IPS-18c (cell line): ENCODE measurements around the gene ADGRG7.
"Not testable (repeated sequence)": the region's sequence is repeated elsewhere in the genome, so short reads cannot be mapped to it uniquely, and the experiment has no call there.

ENCODE experiments used
- H3K4me3 ChIP-seq: 2 replicates; pipeline ENCODE4 v1.7.0; 2013; ENCODE audit warnings: low read depth, mild to moderate bottlenecking, low read length, moderate library complexity; ENCODE audit not compliant: insufficient read depth
- H3K9me3 ChIP-seq: one replicate; pipeline ENCODE4 v1.6.1; 2013; ENCODE audit warnings: mild to moderate bottlenecking, low read length, moderate library complexity; ENCODE audit not compliant: control insufficient read depth, insufficient read depth

Gene ADGRG7

DNA sequence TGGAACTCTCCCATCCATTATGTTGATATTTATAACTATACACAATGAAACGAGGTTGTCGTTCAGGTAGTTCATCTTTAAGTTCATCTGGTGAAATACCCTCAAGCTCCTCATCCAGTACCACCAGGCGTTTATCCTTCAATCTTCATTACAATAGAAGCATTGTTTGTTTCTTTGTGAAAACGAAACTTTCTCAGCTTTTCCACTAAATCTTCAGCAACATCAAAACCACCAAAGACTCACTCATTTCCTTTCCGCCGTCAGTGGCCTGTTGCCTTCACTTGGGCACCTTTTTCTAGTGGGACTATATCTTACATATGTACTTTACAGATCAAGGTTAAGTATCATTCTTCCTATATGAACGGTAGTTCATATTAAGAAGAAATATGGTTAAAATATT lies 55.8 kb downstream of the ADGRG7 start:
- H3K4me3 ChIP-seq = no peak overlapping the region

GRCh38 chr3:100666699-100667098 lies 57.3 kb downstream of the ADGRG7 start:
- not testable (repeated sequence) for H3K9me3 ChIP-seq, H3K4me3 ChIP-seq

More for the DNA sequence above, 55.8 kb downstream of the ADGRG7 start:
- peaks cover 4% of the 10 kb centered on the region for H3K9me3 ChIP-seq

DNA sequence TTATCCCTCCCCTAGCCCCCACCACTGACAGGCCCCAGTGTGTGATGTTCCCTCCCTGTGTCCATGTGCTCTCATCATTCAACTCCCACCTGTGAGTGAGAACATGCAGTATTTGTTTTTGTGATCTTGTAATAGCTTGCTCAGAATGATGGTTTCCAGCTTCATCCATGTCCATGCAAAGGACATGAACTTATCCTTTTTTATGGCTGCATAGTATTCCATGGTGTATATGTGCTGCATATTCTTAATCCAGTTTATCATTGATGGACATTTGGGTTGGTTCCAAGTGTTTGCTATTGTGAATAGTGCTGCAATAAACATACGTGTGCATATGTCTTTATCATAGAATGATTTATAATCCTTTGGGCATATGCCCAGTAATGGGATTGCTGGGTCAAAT lies 57.9 kb downstream of the ADGRG7 start:
- H3K9me3 ChIP-seq, H3K4me3 ChIP-seq: not testable (repeated sequence)

GRCh38 chr3:100670995-100671394 lies 61.6 kb downstream of the ADGRG7 start:
- not testable (repeated sequence) for H3K4me3 ChIP-seq, H3K9me3 ChIP-seq

DNA sequence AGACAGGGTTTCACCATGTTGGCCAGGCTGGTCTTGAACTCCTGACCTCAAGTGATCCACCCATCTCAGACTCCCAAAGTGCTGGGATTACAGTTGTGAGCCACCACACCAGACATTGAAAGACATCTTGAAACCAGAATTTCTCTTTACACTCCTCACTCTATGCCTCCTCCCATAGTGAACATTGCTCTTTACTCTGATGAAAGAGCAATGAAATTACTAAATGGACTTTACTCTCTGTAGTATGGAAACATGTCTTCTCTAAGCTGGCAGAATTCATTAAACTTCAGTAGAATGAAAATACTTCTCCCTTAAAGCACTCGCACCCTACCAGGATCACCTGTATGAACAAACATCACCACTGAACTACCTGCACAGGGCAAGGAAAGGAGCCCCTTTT lies 72.1 kb downstream of the ADGRG7 start:
- Histone ChIP-seq H3K4me3 (no peak overlapping the region), H3K9me3 (no peaks in the 10 kb centered on the region)

DNA sequence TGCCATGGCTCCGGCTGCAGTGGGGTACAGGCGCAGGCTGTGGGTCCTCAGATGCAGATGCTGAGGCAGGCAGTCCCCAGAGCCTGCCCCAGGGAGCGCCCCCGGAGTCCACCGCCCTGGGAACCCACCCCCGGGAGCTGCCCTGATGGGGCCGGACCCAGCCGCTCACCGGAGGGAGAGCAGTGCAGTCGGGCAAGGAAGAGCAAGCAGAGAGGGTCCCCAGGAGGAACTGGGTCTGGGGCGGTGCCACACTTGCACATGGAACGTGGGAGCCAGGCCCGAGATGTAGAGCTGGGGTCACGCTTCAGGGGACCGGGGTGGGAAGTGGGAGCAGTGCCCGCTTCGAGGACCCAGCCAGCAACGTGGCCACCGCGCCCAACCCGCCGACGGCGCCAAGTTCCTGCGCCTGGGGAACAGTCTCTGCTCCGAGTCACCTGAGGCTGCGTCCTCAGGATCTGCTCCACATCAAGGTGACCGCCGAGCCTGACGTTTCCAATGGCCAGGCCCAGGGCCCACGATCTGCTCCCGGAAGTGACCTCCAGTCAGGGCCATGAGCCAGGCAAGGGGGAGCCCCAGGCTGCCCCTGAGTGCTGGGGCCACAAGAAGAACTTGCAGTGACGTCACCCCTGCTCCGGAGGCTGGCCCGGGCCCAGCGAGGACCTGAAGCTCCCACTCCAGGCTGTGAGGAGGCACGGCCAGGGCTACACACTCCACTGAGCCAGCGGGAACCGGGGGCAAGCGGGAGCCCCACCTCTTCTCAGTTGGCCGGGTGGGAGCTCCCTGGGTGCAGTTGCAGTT lies 72.9 kb downstream of the ADGRG7 start:
- Histone ChIP-seq H3K4me3 (no peak overlapping the region), H3K9me3 (no peaks in the 10 kb centered on the region)

GRCh38 chr3:100682854-100683760 lies 73.7 kb downstream of the ADGRG7 start:
- Histone ChIP-seq H3K4me3 (no peak overlapping the region), H3K9me3 (no peaks in the 10 kb centered on the region)

DNA sequence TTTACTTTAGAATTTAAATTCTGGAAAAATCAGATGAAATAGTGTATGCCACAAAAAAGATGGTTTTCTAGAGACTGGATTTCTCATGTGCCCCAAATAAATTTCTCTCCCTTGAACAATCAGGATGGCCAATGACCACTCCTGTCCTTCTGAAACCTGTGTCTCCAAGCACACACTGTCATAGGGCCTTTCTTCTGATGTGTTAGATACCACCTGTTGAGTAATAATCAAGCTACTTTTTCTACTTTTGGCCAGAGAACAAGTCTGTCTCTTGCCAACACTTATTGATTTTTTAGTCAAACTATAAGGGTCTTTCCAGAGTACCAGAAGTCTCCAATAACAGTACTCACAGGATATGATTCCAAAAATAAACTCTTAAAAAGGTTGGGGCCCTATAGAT lies 83.8 kb downstream of the ADGRG7 start:
- Histone ChIP-seq H3K4me3 (no peak overlapping the region), H3K9me3 (peaks cover 3% of the 10 kb centered on the region)

GRCh38 chr3:100695696-100696095 lies 86.3 kb downstream of the ADGRG7 start:
- Histone ChIP-seq H3K4me3 (no peak overlapping the region), H3K9me3 (peaks cover 3% of the 10 kb centered on the region)

DNA sequence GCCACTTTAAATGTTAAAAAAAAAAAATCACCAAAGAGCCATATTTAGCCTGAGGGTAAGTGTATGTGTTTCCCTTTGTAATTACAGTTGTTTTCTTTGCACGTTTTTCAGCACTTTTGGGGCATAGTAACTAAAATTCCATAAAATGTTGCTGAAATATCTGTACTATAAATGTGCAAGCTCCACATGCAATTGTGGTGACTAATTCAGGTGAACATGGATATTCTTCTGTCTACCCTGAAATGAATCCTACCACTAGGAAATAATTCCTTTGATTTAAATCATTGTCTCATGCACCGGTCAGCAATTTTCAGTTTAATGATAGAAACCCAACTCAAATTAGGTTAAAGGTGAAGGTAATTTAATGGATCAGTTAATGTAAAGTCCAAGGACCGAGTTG lies 86.8 kb downstream of the ADGRG7 start:
- Histone ChIP-seq H3K4me3 (no peak overlapping the region), H3K9me3 (peaks cover under 1% of the 10 kb centered on the region)

DNA sequence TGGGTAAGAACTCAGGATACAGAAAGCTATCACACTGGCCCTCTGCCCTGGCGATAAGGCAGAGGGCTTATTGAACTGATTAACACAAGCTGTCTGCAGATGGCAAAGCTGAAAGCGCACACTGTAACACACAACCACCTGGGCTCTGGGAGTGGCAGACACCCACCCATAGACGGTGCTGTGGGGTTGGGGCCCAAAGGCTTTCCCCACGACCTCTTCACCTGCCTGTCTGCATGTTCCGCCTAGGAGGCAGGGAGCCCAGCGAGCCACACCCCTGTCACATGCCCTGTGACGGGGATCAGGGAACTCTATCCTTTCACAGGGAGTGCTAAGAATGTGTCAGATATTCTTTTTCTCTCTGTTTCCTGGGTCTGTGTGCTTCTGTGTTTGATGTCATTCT lies 87.8 kb downstream of the ADGRG7 start:
- H3K9me3 ChIP-seq = no peaks in the 10 kb centered on the region
- H3K4me3 ChIP-seq = no peak overlapping the region

GRCh38 chr3:100697723-100698285 lies 88.4 kb downstream of the ADGRG7 start:
- Histone ChIP-seq H3K9me3 (no peaks in the 10 kb centered on the region), H3K4me3 (no peak overlapping the region)

DNA sequence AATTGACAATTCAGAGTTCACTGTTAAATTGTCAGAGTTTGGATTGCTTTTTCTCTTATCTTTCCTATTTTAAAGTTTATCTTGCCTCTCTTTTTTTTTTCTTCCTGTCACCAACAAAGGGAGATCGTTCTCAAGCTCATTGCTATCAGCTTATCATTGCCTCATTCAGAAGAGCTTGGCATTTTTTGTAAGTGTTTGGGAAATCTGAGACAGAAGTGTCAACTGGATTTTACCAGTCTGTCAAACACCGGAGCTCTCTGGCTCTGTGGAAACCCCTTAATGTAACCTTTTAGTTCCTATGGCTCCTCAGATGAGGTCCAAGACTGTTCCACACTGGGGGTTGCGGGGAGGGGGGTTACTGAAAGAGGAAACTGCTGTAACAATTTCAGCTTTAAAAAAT lies 89.3 kb downstream of the ADGRG7 start:
- Histone ChIP-seq H3K4me3 (no peak overlapping the region), H3K9me3 (no peaks in the 10 kb centered on the region)

- H3K4me3 ChIP-seq = no peak overlapping the region
- peaks cover 2% of the 10 kb centered on the region for H3K9me3 ChIP-seq
Measured at GRCh38 chr3:100700708-100701107, 91.3 kb downstream of the ADGRG7 start.

DNA sequence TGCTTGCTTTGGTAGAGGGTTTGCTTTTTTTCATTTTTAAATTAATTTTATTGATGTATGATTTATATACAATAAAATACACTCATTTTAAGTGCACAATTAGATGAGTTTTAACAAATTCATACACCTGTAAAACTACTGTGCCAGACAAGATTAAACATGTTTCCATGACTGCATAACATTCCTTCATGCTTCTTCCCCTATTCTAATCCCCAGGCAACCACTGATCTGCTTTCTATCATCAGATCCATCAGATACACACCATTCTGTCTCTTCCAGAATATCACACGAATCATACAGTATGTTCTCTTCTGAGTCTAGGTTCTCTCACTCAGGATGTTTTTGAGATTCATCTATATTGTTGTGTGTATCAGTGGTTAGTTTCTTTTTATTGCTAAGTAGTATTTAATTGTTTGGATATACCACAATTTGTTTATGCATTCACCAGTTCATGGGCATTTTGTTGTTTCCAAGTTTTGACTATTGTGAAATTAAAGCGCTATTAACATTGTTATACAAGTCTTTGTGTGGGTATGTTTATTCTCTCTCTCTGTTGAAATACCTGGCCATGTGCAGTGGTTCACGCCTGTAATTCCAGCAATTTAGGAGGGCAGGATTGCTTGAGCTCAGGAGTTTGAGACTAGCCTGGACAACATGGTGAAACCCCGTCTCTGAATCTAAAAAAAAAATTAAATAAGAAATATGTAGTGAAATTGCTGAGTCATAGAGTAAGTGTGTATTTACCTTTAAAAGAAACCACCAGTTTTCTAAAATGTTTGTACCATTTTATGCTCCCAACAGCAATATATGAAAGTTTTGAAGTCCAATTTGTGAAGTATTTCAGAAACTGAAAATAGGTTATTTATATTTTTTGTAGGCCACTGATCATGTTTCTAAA lies 92.9 kb downstream of the ADGRG7 start:
- Histone ChIP-seq H3K9me3 (peaks cover 4% of the 10 kb centered on the region), H3K4me3 (no peak overlapping the region)

DNA sequence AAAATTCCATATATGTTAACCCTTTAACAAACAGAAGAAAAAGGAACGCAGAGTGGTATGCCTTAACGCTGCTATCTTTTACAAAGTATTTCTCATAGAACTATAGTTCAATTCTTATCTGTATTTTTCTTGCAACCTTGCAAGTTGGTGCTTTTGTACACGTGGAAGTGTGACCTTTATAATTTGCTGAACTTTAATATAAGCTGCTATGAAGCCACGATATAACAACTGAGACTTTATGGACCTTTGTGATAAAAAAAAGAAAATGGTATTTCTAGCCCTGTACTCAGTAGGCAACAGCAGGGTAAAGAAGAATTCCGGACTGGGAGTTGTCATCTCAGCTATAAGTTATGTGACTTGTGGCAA lies 93.6 kb downstream of the ADGRG7 start:
- H3K4me3 ChIP-seq = no peak overlapping the region
- H3K9me3 ChIP-seq = peaks cover 4% of the 10 kb centered on the region

DNA sequence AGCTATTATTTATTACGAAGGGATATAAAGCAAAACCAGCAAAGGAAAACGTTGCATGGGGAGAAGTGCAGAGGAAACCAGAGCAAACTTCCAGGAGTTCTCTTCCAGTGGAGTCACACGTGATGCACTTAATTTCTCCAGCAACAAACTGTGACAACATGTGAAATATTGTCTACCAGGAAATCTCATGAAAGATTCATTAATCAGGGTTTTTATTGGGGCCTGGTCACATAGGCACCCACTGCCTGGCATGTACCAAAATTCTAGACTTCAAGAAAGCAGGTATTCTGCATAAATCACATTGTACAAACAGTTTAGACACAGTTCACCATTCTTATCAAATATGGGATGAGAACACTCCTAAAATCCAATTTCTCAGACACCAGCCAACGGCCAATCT lies 94.5 kb downstream of the ADGRG7 start:
- peaks cover 4% of the 10 kb centered on the region for H3K9me3 ChIP-seq
- no peak overlapping the region for H3K4me3 ChIP-seq
